DMS79 (cell line): Measurements from ENCODE around the gene COPS6.
"Not testable (repeated sequence)": the region's sequence is repeated elsewhere in the genome, so short reads cannot be mapped to it uniquely, and the experiment has no call there.

Source experiments
- DNase-seq: peaks from one replicate; lab custom pipeline; 2025; lab: John Stamatoyannopoulos, UW

COPS6 gene

GRCh38 chr7:100126931-100127865 is 38.4 kb downstream of the COPS6 start, which contains the start of gene MBLAC1:
Gene MBLAC1 (plus strand): TSS chr7:100126967. CDS start chr7:100127396, 429 bp downstream.
- peak; percentile 79 for DNase-seq

DNA sequence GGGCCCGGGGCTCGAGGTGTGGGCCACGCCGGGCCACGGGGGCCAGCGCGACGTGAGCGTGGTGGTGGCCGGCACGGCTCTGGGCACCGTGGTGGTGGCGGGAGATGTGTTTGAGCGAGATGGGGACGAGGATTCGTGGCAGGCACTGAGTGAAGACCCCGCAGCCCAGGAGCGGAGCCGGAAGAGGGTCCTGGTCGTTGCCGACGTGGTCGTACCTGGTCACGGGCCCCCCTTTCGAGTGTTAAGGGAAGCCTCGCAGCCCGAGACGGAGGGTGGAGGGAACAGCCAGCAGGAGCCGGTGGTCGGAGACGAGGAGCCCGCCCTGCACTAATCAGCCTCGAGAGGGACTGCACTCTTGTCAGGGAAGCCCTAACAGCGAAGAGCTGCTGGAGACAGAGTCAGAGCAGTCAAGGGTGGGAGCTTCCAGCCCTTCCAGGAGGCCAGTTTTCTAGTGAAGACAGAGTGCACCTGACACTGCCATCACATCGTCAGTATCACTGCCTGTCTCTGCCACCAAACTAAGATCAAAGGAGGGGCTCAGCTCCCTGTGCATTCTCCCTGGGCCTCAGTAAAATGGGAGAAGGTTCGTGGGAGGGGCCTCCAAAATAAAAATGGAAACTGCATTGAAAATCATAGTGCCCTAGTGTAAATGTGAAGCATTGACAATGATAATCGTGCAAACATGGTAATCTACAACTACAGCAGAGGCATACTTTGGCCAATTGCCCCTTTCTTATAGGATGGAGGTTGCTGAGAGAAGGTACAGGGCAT is 39.3 kb downstream of the COPS6 start:
- DNase-seq: peak; percentile 31

DNA sequence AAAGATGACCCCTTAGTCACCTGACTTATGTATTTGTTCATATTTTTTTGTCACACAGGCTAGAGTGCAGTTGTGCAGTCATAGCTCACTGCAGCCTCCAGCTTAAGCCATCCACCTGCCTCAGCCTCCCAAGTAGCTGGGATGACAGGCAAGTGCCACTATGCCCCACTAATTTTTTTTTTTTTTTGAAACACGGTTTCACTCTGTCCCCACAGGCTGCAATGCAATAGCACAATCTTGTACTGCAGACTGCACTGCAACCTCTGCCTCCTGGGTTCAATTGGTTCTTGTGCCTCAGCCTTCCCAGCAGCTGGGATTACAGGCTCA is 39.8 kb downstream of the COPS6 start:
- no peak for DNase-seq

- DNase-seq: not testable (repeated sequence)
Observed at GRCh38 chr7:100130220-100130607, 41.4 kb downstream of the COPS6 start.

DNA sequence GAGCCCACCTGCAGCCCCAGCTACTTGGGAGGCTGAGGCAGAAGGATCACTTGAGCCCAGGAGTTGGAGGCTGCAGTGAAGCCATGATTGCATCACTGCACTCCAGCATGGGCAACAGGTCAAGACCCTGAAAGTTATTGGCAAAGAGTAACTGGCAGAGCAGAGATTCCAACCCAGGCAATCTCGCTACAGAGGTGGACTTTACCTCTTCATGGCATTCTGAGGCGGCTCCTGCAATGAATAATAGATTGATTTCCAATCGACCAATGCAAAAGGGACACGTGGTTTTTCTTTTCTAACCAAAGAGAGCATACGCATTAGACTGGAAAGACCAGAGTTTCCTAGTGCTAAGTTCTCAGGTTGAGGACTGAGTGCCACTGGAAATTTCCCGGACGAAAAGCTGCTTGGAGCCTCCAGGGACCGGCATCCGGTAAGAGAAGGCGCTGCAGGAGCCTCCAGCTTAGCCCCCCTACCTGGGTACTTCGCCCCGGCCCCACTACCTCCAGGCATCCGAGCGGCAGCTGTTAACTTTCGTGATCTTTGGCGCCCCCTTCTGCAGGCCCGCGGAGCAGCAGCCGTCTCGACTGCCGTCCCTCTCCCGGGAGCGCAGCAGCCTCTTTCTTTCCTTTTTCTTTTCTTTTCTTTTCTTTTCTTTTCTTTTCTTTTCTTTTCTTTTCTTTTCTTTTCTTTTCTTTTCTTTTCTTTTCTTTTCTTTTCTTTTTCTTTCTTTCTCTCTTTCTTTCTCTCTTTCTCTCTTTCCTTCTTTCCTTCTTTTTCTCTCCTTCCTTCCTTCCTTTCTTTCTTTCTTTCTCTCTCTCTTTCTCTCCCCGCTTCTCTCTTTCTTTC is 42.1 kb downstream of the COPS6 start:
- DNase-seq: peak; percentile 54

GRCh38 chr7:100132126-100132525 is 43.4 kb downstream of the COPS6 start:
- no peak for DNase-seq

GRCh38 chr7:100132697-100133151 is 44.0 kb downstream of the COPS6 start:
- DNase-seq: peak; percentile 37

DNA sequence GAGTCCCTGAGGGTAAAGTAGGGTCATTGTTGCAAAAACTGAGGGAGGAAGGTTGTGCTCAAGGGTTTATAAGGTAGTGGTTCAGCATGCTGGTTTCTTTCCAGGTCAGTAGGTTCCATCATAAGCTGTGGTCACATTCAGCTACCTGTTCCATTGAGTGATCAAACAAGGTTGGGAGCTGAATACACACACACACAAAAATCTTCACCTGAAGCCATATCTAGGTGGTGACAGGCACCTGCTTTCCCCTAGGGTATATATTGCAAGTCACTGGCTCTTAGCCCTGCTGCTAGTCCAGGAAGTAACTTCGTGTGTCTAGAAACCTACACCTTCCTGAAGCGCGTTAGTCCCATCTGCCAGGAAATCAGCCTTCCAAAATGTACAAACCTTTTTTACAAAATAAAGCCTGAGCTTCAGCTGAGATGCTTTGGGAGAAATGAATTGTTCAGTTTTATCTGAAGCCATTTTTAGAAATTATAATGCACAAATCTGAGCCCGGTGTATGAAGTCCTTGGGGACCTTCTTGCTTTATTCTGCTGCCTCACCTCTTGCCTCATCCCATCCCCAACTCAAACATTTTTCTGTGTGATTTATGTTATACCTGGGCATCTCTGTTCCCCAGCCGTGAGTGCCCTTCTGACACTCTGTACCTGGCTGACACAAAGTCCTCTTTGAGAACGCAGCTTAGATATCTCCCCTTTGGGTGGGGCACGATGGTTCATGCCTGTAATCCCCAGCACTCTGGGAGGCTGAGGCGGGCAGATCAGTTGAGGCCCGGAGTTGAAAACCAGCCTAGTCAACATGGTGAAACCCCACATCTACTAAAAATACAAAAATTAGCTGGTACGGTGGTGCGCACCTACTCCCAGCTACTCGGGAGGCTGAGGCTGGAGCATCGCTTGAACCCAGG is 49.3 kb downstream of the COPS6 start:
- no peak for DNase-seq

- DNase-seq: no peak
Observed at GRCh38 chr7:100141555-100141949, 52.8 kb downstream of the COPS6 start.
